ENCODE measurements around the gene SPON1.

GRCh38 chr11:13920756-13921155, 41.8 kb upstream of the SPON1 start:
- TF ChIP-seq CTCF (IDR thresholded peaks at IDR 0.05; ENCODE audit: insufficient read depth, low read length, poor library complexity, severe bottlenecking) (no peak), EZH2phosphoT487 (conservative IDR thresholded peaks at IDR 0.05; ENCODE audit: low read length) (no peak)
